Gastroesophageal sphincter (tissue), 3 donors: ENCODE measurements around the gene ATF7IP.

ENCODE experiments used
- CTCF ChIP-seq, 4 experiments: fragments of 200-600 bp in 2 of 4; fragments of 450-650 bp in 2 of 4; sonication (generic) in 1 of 4; IDR thresholded peaks; one replicate each; pipeline ENCODE4 v1.5.1; 2017 to 2019; ENCODE audit warnings: antibody characterized with exemption in 4 of 4, mild to moderate bottlenecking in 2 of 4, moderate library complexity in 2 of 4
- EP300 ChIP-seq: sonication (generic); formaldehyde crosslinking; IDR thresholded peaks from one replicate; pipeline ENCODE4 v1.6.1; 2017; ENCODE audit warnings: antibody characterized with exemption, mild to moderate bottlenecking
- POLR2A ChIP-seq, 2 donors: fragments of 450-650 bp; IDR thresholded peaks; one replicate each; pipeline ENCODE4 v1.6.1; 2017; ENCODE audit warnings: antibody characterized with exemption in 2 of 2, mild to moderate bottlenecking in 2 of 2, moderate library complexity in 1 of 2
- POLR2AphosphoS5 ChIP-seq: sonication (generic); formaldehyde crosslinking; IDR thresholded peaks from one replicate; pipeline ENCODE4 v1.6.1; 2017; ENCODE audit warnings: antibody characterized with exemption

GRCh38 chr12:14548609-14549008 lies 183.1 kb downstream of the ATF7IP start:
- TF ChIP-seq CTCF (IDR thresholded peaks at IDR 0.05), result no peak
- TF ChIP-seq POLR2AphosphoS5, result no peak
- TF ChIP-seq POLR2A (IDR thresholded peaks at IDR 0.05), result no peak
- TF ChIP-seq EP300, result no peak
